Small intestine (tissue), 7 donors: ENCODE results near the gene DDX1. TPM values are rescaled to one million over a fixed set of nuclear protein-coding genes. Genes with fewer than 3 reads are reported as not detected.

Experiments
- DNase-seq, 2 donors: peaks; one replicate each; pipeline versions ENCODE4 v3.0.0 to v3.0.0-alpha.2; 2013
- FAIRE-seq: peaks from 2 replicates; lab custom pipeline; 2012; peaks lifted over from hg19 to GRCh38; lab: Jason Lieb, UNC
- H3K27ac ChIP-seq, 3 donors: one replicate each; pipeline ENCODE4 v1.5.1; 2013; ENCODE audit warnings: low read length in 2 of 3, mild to moderate bottlenecking in 2 of 3, control low read depth in 1 of 3, inconsistent platforms in 1 of 3, low read depth in 1 of 3, moderate library complexity in 1 of 3
- H3K27me3 ChIP-seq, 3 donors: one replicate each; pipeline ENCODE4 v1.6.1; 2013; ENCODE audit warnings: low read length in 3 of 3, inconsistent platforms in 1 of 3; ENCODE audit not compliant: control insufficient read depth in 3 of 3, insufficient read depth in 3 of 3
- H3K36me3 ChIP-seq, 3 donors: one replicate each; pipeline ENCODE4 v1.6.1; 2013; ENCODE audit warnings: low read length in 3 of 3, inconsistent platforms in 1 of 3, low read depth in 1 of 3, mild to moderate bottlenecking in 1 of 3, moderate library complexity in 1 of 3; ENCODE audit not compliant: control insufficient read depth in 3 of 3, insufficient read depth in 2 of 3
- H3K4me1 ChIP-seq, 3 donors: one replicate each; pipeline ENCODE4 v1.6.1; 2013; ENCODE audit warnings: low read length in 2 of 3, inconsistent platforms in 1 of 3, low read depth in 1 of 3, mild to moderate bottlenecking in 1 of 3, moderate library complexity in 1 of 3; ENCODE audit not compliant: control insufficient read depth in 3 of 3, insufficient read depth in 2 of 3
- H3K4me3 ChIP-seq, 3 donors: one replicate each; pipeline ENCODE4 v1.5.1; 2013; ENCODE audit warnings: low read length in 3 of 3, control low read depth in 1 of 3, inconsistent platforms in 1 of 3, low read depth in 1 of 3, mild to moderate bottlenecking in 1 of 3, moderate library complexity in 1 of 3
- H3K9me3 ChIP-seq, 2 donors: one replicate each; pipeline ENCODE4 v1.6.1; 2013; ENCODE audit warnings: low read depth in 1 of 2, low read length in 1 of 2; ENCODE audit not compliant: control insufficient read depth in 2 of 2, insufficient read depth in 1 of 2
- WGBS, 3 donors: extraction: QIAGEN DNeasy Blood & Tissue Kit; methylation state at CpG; one replicate each; pipeline ENCODE4 v1.1.7; 2013; 5-methylcytosine and 5-hydroxymethylcytosine counted together
- polyA plus RNA-seq, 4 donors: library from polyadenylated mRNA; stranded (reverse) in 3 of 4; unstranded in 1 of 4; fragments of 200-250 nt in 3 of 4; fragments of 120-200 nt in 1 of 4; gene quantifications; one replicate each; pipeline versions ENCODE4 v1.2.1 to v1.2.3, GENCODE V29; 2013
- donor health status: healthy with polysubstance abuse.
- donor health status: control.
- donor health status: control.
- donor health status: Bipolar disorder and iron deficiency.
- donor health status: healthy.

Gene DDX1
- polyA plus RNA-seq, 4 donors, result 74.6 to 107 (median 79.4) TPM

GRCh38 chr2:15595936-15596335 is 4.3 kb downstream of the DDX1 start:
- H3K27me3 ChIP-seq, result no peaks in the 10 kb centered on the region
- no peak overlapping the region for H3K4me3 ChIP-seq
- no peak overlapping the region for H3K27ac ChIP-seq
- H3K9me3 ChIP-seq, result no peaks in the 10 kb centered on the region
- peaks cover 4 to 13% (median 9%) of the 10 kb centered on the region in 3 donors for H3K36me3 ChIP-seq
- no peaks in the 10 kb centered on the region for H3K4me1 ChIP-seq
- FAIRE-seq (no peak), DNase-seq (no peak)
- WGBS, 3 donors, result 95 to 99% (median 97%) methylated on average over 4 of the region's 4 CpGs

- Histone ChIP-seq H3K4me3 (no peak overlapping the region), H3K4me1 (no peaks in the 10 kb centered on the region), H3K27me3 (no peaks in the 10 kb centered on the region), H3K9me3 (no peaks in the 10 kb centered on the region), H3K27ac (no peak overlapping the region), H3K36me3 (peaks cover 4 to 14% (median 13%) of the 10 kb centered on the region in 3 donors)
- DNase-seq (no peak), FAIRE-seq (no peak)
- WGBS, 3 donors, result 84 to 97% (median 89%) methylated on average over 2 of the region's 2 CpGs
Observed at GRCh38 chr2:15596350-15596749, 4.7 kb downstream of the DDX1 start.

DNA sequence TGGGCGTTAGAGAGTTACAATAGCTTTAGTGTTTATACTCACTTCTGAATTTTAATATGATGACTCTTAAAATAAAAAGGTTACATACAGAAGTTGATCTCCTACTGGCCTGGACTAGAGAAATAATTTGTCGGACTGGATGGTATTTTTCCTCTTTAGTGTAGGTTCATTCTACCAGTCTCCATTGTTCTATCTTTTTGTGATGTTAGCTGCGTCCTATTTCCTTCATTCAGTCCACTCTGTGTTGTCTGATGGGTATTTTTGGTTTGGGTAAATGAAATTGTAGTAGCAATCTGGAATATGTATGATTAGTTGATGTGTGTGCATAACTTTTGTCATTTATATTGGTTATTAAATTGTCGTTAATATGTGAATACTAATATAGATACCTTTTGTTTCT is 5.3 kb downstream of the DDX1 start:
- WGBS, 3 donors, result 92 to 97% (median 95%) methylated on average over 4 of the region's 4 CpGs
- Histone ChIP-seq H3K4me3 (no peak overlapping the region), H3K27ac (no peak overlapping the region), H3K4me1 (no peaks in the 10 kb centered on the region), H3K9me3 (no peaks in the 10 kb centered on the region), H3K36me3 (peaks cover 4 to 16% (median 16%) of the 10 kb centered on the region in 3 donors), H3K27me3 (no peaks in the 10 kb centered on the region)
- FAIRE-seq (no peak), DNase-seq (no peak)

GRCh38 chr2:15599994-15600393 is 8.3 kb downstream of the DDX1 start:
- DNase-seq, result no peak
- H3K4me1 ChIP-seq, result no peaks in the 10 kb centered on the region
- no peaks in the 10 kb centered on the region for H3K9me3 ChIP-seq
- no peaks in the 10 kb centered on the region for H3K27me3 ChIP-seq
- peaks cover 13 to 33% (median 28%) of the 10 kb centered on the region in 3 donors for H3K36me3 ChIP-seq
- H3K4me3 ChIP-seq, result no peak overlapping the region
- H3K27ac ChIP-seq, result no peak overlapping the region
- FAIRE-seq, result no peak
- WGBS, 3 donors, result 96 to 97% (median 97%) methylated on average over 1 of the region's 1 CpG

- peaks cover 16 to 45% (median 29%) of the 10 kb centered on the region in 3 donors for H3K36me3 ChIP-seq
Observed at GRCh38 chr2:15601681-15602080, 10.0 kb downstream of the DDX1 start.

DNA sequence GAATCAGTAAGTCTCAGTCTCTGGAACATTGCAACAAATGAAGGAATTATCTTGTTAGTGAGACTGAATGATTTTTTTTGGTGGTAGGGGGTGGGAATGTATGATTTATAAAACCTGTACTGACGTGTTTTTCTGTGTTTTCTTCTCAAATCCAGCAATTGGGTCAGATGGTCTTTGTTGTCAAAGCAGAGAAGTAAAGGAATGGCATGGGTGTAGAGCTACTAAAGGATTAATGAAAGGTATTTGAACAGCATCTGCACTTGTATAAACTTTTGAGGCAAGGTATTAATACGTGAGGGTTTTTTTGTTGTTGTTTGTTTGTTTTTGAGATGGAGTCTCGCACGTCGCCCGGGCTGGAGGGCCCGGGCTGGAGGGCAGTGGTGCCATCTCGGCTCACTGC is 10.7 kb downstream of the DDX1 start:
- DNase-seq (no peak), FAIRE-seq (no peak)
- H3K4me3 ChIP-seq, result no peak overlapping the region
- H3K27ac ChIP-seq, result no peak overlapping the region
- no peaks in the 10 kb centered on the region for H3K4me1 ChIP-seq
- H3K36me3 ChIP-seq, result peaks cover 18 to 47% (median 31%) of the 10 kb centered on the region in 3 donors
- H3K9me3 ChIP-seq, result no peaks in the 10 kb centered on the region
- 94 to 97% (median 95%) methylated on average over 8 of the region's 8 CpGs for WGBS, 3 donors
- no peaks in the 10 kb centered on the region for H3K27me3 ChIP-seq

More at GRCh38 chr2:15601681-15602080, 10.0 kb downstream of the DDX1 start:
- no peak for DNase-seq
- WGBS, 3 donors, result 95 to 100% (median 95%) methylated on average over 1 of the region's 1 CpG
- FAIRE-seq, result no peak
- H3K4me3 ChIP-seq, result no peak overlapping the region
- no peaks in the 10 kb centered on the region for H3K9me3 ChIP-seq
- no peaks in the 10 kb centered on the region for H3K27me3 ChIP-seq
- no peaks in the 10 kb centered on the region for H3K4me1 ChIP-seq
- H3K27ac ChIP-seq, result no peak overlapping the region

DNA sequence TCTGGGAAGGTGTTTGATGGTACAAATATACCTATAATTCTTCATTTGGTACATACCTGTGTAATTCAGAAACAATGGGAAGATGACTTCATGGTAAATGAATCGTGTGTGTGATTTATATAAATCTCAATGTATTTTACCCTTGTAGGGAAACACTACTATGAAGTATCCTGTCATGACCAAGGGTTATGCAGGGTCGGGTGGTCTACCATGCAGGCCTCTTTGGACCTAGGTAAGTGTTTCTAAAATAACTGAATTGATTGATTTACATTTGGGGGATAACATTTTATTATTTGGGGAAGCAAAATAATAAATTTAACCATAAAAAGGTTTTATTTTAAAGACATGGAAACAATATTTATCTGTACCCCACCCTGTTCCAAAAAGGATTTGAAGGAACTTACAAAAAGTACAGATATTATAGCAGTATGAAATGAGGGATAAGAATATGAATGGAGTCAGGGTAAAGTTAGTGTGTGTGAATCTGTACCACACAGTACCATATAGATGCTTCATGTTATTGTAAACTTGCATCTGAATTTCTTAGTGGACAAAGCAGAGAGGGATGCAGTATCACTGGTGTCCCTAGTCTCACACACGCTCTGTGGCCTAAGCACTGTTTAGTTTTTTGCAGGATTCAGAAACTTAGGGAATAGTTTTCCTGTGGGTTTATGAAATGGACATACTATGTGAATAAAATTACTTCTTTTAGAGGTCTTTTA is 11.5 kb downstream of the DDX1 start:
- 92 to 95% (median 95%) methylated on average over 3 of the region's 3 CpGs for WGBS, 3 donors
- no peaks in the 10 kb centered on the region for H3K9me3 ChIP-seq
- no peak for FAIRE-seq
- no peak overlapping the region for H3K27ac ChIP-seq
- H3K4me3 ChIP-seq, result no peak overlapping the region
- no peak for DNase-seq
- H3K36me3 ChIP-seq, result peaks cover 20 to 46% (median 36%) of the 10 kb centered on the region in 3 donors
- no peaks in the 10 kb centered on the region for H3K27me3 ChIP-seq
- no peaks in the 10 kb centered on the region for H3K4me1 ChIP-seq

DNA sequence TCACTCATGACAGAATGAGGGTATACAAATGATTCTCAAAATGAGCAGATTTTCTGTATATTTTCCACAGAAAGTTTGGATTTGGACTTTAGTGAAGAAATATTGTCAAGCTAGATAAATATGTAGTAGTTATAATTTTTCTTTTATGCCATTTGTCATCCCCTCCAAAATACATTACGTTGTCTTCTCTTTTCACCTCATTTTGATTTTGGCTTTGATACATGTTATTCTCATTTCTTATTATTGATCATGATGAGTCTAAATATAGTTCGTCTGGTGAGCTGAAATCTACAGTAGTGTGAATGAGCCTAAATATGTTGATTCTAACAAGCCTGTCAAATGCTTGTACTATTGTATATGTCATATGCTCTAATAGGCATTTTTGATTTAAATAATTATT is 12.3 kb downstream of the DDX1 start:
- H3K36me3 ChIP-seq, result peaks cover 20 to 46% (median 38%) of the 10 kb centered on the region in 3 donors
- no peaks in the 10 kb centered on the region for H3K4me1 ChIP-seq
- H3K4me3 ChIP-seq, result no peak overlapping the region
- no peaks in the 10 kb centered on the region for H3K9me3 ChIP-seq
- 92 to 96% (median 96%) methylated on average over 2 of the region's 2 CpGs for WGBS, 3 donors
- no peaks in the 10 kb centered on the region for H3K27me3 ChIP-seq
- FAIRE-seq (no peak), DNase-seq (no peak)
- H3K27ac ChIP-seq, result no peak overlapping the region
